Endometrial microvascular endothelial cells (primary cell): ENCODE measurements around the gene COA3. TPM values are rescaled to one million over a fixed set of nuclear protein-coding genes. Genes with fewer than 3 reads are reported as not detected.

ENCODE experiments used
- in situ Hi-C: cut with HindIII; loops from 2 replicates; pipeline ENCODE4 v1.10.0; 2017; ENCODE audit warnings: low sequenced_read_pairs, low pct_unique_long_range_greater_than_20kb; ENCODE audit errors: inconsistent ontology term
- total RNA-seq: library from RNA; depleted of rRNA; stranded (reverse); fragments of >200 nt; gene quantifications from one replicate; pipeline ENCODE4 v1.2.3, GENCODE V29; 2015; ENCODE audit errors: inconsistent ontology term

Gene COA3
- total RNA-seq, 1 donor from 2014 or later, result 79.3 TPM

GRCh38 chr17:42821176-42821575, 22.7 kb upstream of the COA3 start:
- in situ Hi-C loops, result no loop called here

GRCh38 chr17:42819939-42820535, 21.5 kb upstream of the COA3 start:
- in situ Hi-C loops, result no loop called here

GRCh38 chr17:42818379-42818778, 19.9 kb upstream of the COA3 start:
- in situ Hi-C loops, result no loop called here

- in situ Hi-C loops, result no loop called here
Observed at GRCh38 chr17:42817866-42818265, 19.4 kb upstream of the COA3 start.

GRCh38 chr17:42814633-42815399, 16.3 kb upstream of the COA3 start:
- in situ Hi-C loops, result no loop called here

GRCh38 chr17:42809250-42809649, 10.7 kb upstream of the COA3 start:
- in situ Hi-C loops, result no loop called here

- in situ Hi-C loops, result no loop called here
Observed at GRCh38 chr17:42806249-42806648, 7.7 kb upstream of the COA3 start.

- in situ Hi-C loops, result no loop called here
Observed at GRCh38 chr17:42804918-42805367, 6.4 kb upstream of the COA3 start.

- in situ Hi-C loops, result no loop called here
Observed at GRCh38 chr17:42803074-42803883, 4.8 kb upstream of the COA3 start.

- in situ Hi-C loops, result no loop called here
Observed at GRCh38 chr17:42798011-42798382, 507 bp downstream of the COA3 start.

GRCh38 chr17:42797067-42798007, 1.2 kb downstream of the COA3 start:
- in situ Hi-C loops, result no loop called here

GRCh38 chr17:42796066-42796758, 2.3 kb downstream of the COA3 start:
- in situ Hi-C loops, result no loop called here

- in situ Hi-C loops, result no loop called here
Observed at GRCh38 chr17:42795465-42795864, 3.0 kb downstream of the COA3 start.

GRCh38 chr17:42795061-42795460, 3.4 kb downstream of the COA3 start:
- in situ Hi-C loops, result no loop called here

GRCh38 chr17:42792545-42792944, 6.0 kb downstream of the COA3 start:
- in situ Hi-C loops, result no loop called here

- in situ Hi-C loops, result no loop called here
Observed at GRCh38 chr17:42791948-42792347, 6.6 kb downstream of the COA3 start.

GRCh38 chr17:42787266-42787665, 11.2 kb downstream of the COA3 start:
- in situ Hi-C loops, result no loop called here
